ENCODE data around the gene P4HA2. TPM values are rescaled to one million over a fixed set of nuclear protein-coding genes. Genes with fewer than 3 reads are reported as not detected.

Gene P4HA2
- total and polyA plus RNA-seq, 2 donors (not counting 1 experiment from before 2014, with no cell fraction given) = 184 to 553 TPM

- peaks cover 23% of the 10 kb centered on the region for H3K36me3 ChIP-seq (ENCODE audit: control insufficient read depth, insufficient read depth, low read length)
- no peak overlapping the region for H3K9ac ChIP-seq (ENCODE audit: insufficient read depth, low read length)
- H2AFZ ChIP-seq (ENCODE audit: low read length) = no peak overlapping the region
- no peaks in the 10 kb centered on the region for H4K20me1 ChIP-seq (ENCODE audit: control insufficient read depth, extremely low read depth, insufficient read depth, low read length)
- no peak for DNase-seq (ENCODE audit: low read depth in 2 of 2)
- H3K79me2 ChIP-seq (ENCODE audit: control insufficient read depth, insufficient read depth, low read length) = peaks cover under 1% of the 10 kb centered on the region
- no peaks in the 10 kb centered on the region for H3K9me3 ChIP-seq (ENCODE audit: control insufficient read depth, insufficient read depth, low read depth, low read length)
- H3K27ac ChIP-seq (ENCODE audit: insufficient read depth, low read length) = peak overlapping the region; percentile 20
- H3K4me3 ChIP-seq (replicated peaks in 1 of 4; ENCODE audit: control extremely low read depth in 1 of 4, insufficient read depth in 1 of 4, low read depth in 3 of 4, low read length in 4 of 4) = no peak overlapping the region
- H3K4me2 ChIP-seq (ENCODE audit: extremely low read depth, insufficient read depth, low read length) = no peak overlapping the region
- TF ChIP-seq CTCF (conservative IDR thresholded peaks at IDR 0.05 in 1 of 2, IDR thresholded peaks at IDR 0.05 in 1 of 2; ENCODE audit: low read depth in 1 of 2, low read length in 2 of 2) (no peak), EZH2 (IDR thresholded peaks at IDR 0.05; ENCODE audit: low read length, missing control alignments) (no peak)
- no peaks in the 10 kb centered on the region for H3K27me3 ChIP-seq (ENCODE audit: control insufficient read depth, insufficient read depth, low read length)
- H3K4me1 ChIP-seq (ENCODE audit: control insufficient read depth, extremely low read depth, insufficient read depth, low read length) = peaks cover 49% of the 10 kb centered on the region
Observed at GRCh38 chr5:132267166-132267739, 39.6 kb upstream of the P4HA2 start.

GRCh38 chr5:132266836-132267160 lies 39.1 kb upstream of the P4HA2 start:
- TF ChIP-seq CTCF (conservative IDR thresholded peaks at IDR 0.05 in 1 of 2, IDR thresholded peaks at IDR 0.05 in 1 of 2; ENCODE audit: low read depth in 1 of 2, low read length in 2 of 2) (no peak), EZH2 (IDR thresholded peaks at IDR 0.05; ENCODE audit: low read length, missing control alignments) (no peak)
- Histone ChIP-seq H3K9me3 (ENCODE audit: control insufficient read depth, insufficient read depth, low read depth, low read length) (no peaks in the 10 kb centered on the region), H3K4me3 (replicated peaks in 1 of 4; ENCODE audit: control extremely low read depth in 1 of 4, insufficient read depth in 1 of 4, low read depth in 3 of 4, low read length in 4 of 4) (no peak overlapping the region), H3K9ac (ENCODE audit: insufficient read depth, low read length) (no peak overlapping the region), H3K4me1 (ENCODE audit: control insufficient read depth, extremely low read depth, insufficient read depth, low read length) (peaks cover 49% of the 10 kb centered on the region), H3K27ac (ENCODE audit: insufficient read depth, low read length) (peak overlapping the region; percentile 98), H3K4me2 (ENCODE audit: extremely low read depth, insufficient read depth, low read length) (no peak overlapping the region), H3K27me3 (ENCODE audit: control insufficient read depth, insufficient read depth, low read length) (no peaks in the 10 kb centered on the region), H3K36me3 (ENCODE audit: control insufficient read depth, insufficient read depth, low read length) (peaks cover 19% of the 10 kb centered on the region), H2AFZ (ENCODE audit: low read length) (no peak overlapping the region), H3K79me2 (ENCODE audit: control insufficient read depth, insufficient read depth, low read length) (peaks cover 3% of the 10 kb centered on the region), H4K20me1 (ENCODE audit: control insufficient read depth, extremely low read depth, insufficient read depth, low read length) (no peaks in the 10 kb centered on the region)
- no peak for DNase-seq (ENCODE audit: low read depth in 2 of 2)

- H2AFZ ChIP-seq (ENCODE audit: low read length) = peak overlapping the region; percentile 7
- peak overlapping the region; percentile 48 for H3K9ac ChIP-seq (ENCODE audit: insufficient read depth, low read length)
Observed at GRCh38 chr5:132266031-132266835, 38.6 kb upstream of the P4HA2 start.

More at GRCh38 chr5:132266031-132266835, 38.6 kb upstream of the P4HA2 start:
- H4K20me1 ChIP-seq (ENCODE audit: control insufficient read depth, extremely low read depth, insufficient read depth, low read length) = no peaks in the 10 kb centered on the region
- peaks cover 4% of the 10 kb centered on the region for H3K79me2 ChIP-seq (ENCODE audit: control insufficient read depth, insufficient read depth, low read length)
- H3K27me3 ChIP-seq (ENCODE audit: control insufficient read depth, insufficient read depth, low read length) = no peaks in the 10 kb centered on the region
- no peaks in the 10 kb centered on the region for H3K9me3 ChIP-seq (ENCODE audit: control insufficient read depth, insufficient read depth, low read depth, low read length)
- H3K4me2 ChIP-seq (ENCODE audit: extremely low read depth, insufficient read depth, low read length) = peak overlapping the region; percentile 63
- H3K4me1 ChIP-seq (ENCODE audit: control insufficient read depth, extremely low read depth, insufficient read depth, low read length) = peaks cover 52% of the 10 kb centered on the region
- no peak overlapping the region for H3K4me3 ChIP-seq (replicated peaks in 1 of 4; ENCODE audit: control extremely low read depth in 1 of 4, insufficient read depth in 1 of 4, low read depth in 3 of 4, low read length in 4 of 4)
- no peak for TF ChIP-seq CTCF (conservative IDR thresholded peaks at IDR 0.05 in 1 of 2, IDR thresholded peaks at IDR 0.05 in 1 of 2; ENCODE audit: low read depth in 1 of 2, low read length in 2 of 2)
- no peak for TF ChIP-seq EZH2 (IDR thresholded peaks at IDR 0.05; ENCODE audit: low read length, missing control alignments)
- no peak for DNase-seq (ENCODE audit: low read depth in 2 of 2)
- peaks cover 19% of the 10 kb centered on the region for H3K36me3 ChIP-seq (ENCODE audit: control insufficient read depth, insufficient read depth, low read length)
- peak overlapping the region; percentile 98 for H3K27ac ChIP-seq (ENCODE audit: insufficient read depth, low read length)

Data from fibroblast of lung (primary cell).